ENCODE results near the gene AQP5.

DNA sequence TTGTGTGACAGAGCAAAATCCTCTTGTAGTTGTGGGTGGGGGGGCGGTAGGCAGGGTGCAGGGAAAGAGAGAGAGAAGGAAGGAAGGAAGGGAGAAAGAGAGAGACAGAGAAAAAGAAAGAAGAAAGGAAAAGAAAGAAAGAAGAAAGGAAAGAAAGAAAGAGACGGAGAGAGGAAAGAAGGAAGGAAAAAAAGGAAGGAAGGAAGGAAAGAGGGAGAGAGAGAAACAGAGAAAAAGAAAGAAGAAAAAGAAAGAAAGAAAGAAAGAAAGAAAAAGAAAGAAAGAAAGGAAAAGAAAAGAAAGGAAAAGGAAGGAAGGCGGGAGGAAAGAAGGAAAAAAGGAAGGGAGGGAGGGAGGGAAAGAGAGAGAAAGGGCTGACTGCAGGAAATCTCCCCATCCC, 40.4 kb upstream of the AQP5 start:
- TF ChIP-seq EZH2 (IDR thresholded peaks at IDR 0.05; ENCODE audit: insufficient read depth, poor library complexity, severe bottlenecking) (no peak), EZH2phosphoT487 (IDR thresholded peaks at IDR 0.05; ENCODE audit: insufficient read depth, low read depth) (no peak)

Data from GM23248 (cell line).